HepG2 (cell line): ENCODE data around the gene ANTXR1. TPM values are rescaled to one million over a fixed set of nuclear protein-coding genes. Genes with fewer than 3 reads are reported as not detected.

Source experiments
- ATRX ChIP-seq: sonication (generic); formaldehyde crosslinking; IDR thresholded peaks from 2 replicates; pipeline ENCODE4 v1.4.0; 2020; ENCODE audit warnings: missing genetic modification reagents, borderline replicate concordance
- CBX2 ChIP-seq, 2 experiments: fragments of 200-600 bp in 1 of 2; sonication (generic); formaldehyde crosslinking in 1 of 2; IDR thresholded peaks; 2 replicates each; pipeline versions ENCODE4 v1.7.0 to v1.8.1; 2018 to 2022; ENCODE audit warnings: low read depth in 2 of 2, low read length in 1 of 2, mild to moderate bottlenecking in 1 of 2, missing genetic modification reagents in 1 of 2
- CREB1 ChIP-seq, 2 experiments: fragments of 450-650 bp in 1 of 2; IDR thresholded peaks; 2 replicates each; pipeline ENCODE4 v1.6.1; 2016 to 2017; ENCODE audit warnings: control low read depth in 1 of 2, mild to moderate bottlenecking in 1 of 2, missing compliant biosample characterization in 1 of 2, missing genetic modification characterization in 1 of 2
- FOXA1 ChIP-seq, 2 experiments: fragments of 450-650 bp in 1 of 2; sonication (generic) in 1 of 2; formaldehyde crosslinking in 1 of 2; IDR thresholded peaks; 2 replicates each; pipeline versions ENCODE4 v1.4.0 to v1.6.1; 2016 to 2020; ENCODE audit warnings: missing genetic modification reagents in 1 of 2
- FOXA3 ChIP-seq: IDR thresholded peaks from 2 replicates; pipeline ENCODE4 v1.6.1; 2016; ENCODE audit warnings: missing genetic modification reagents, missing compliant biosample characterization
- GFI1 ChIP-seq: sonication (generic); formaldehyde crosslinking; IDR thresholded peaks from 2 replicates; pipeline ENCODE4 v1.5.0; 2020; ENCODE audit warnings: missing genetic modification reagents, mild to moderate bottlenecking, borderline replicate concordance
- GMEB1 ChIP-seq: sonication (generic); formaldehyde crosslinking; IDR thresholded peaks from 2 replicates; pipeline ENCODE4 v1.5.1; 2020; ENCODE audit warnings: missing genetic modification reagents, mild to moderate bottlenecking, borderline replicate concordance
- HDAC1 ChIP-seq: sonication (generic); formaldehyde crosslinking; IDR thresholded peaks from 2 replicates; pipeline ENCODE4 v1.5.1; 2020; ENCODE audit warnings: mild to moderate bottlenecking, missing genetic modification reagents
- HDAC2 ChIP-seq: sonication (generic); formaldehyde crosslinking; IDR thresholded peaks from 2 replicates; pipeline ENCODE4 v1.4.0; 2020; ENCODE audit warnings: missing genetic modification reagents
- HOXA3 ChIP-seq: sonication (generic); formaldehyde crosslinking; IDR thresholded peaks from 2 replicates; pipeline ENCODE4 v1.5.0; 2020; ENCODE audit warnings: missing genetic modification reagents
- KMT2B ChIP-seq: IDR thresholded peaks from 2 replicates; pipeline ENCODE4 v1.6.1; 2016; ENCODE audit warnings: missing genetic modification reagents, missing compliant biosample characterization
- NBN ChIP-seq: fragments of 450-650 bp; conservative IDR thresholded peaks from 2 replicates; pipeline ENCODE4 v1.6.1; 2017
- PBX3 ChIP-seq: sonication (generic); formaldehyde crosslinking; IDR thresholded peaks from 2 replicates; pipeline ENCODE4 v1.8.1; 2023; ENCODE audit warnings: missing genetic modification reagents, inconsistent platforms, borderline replicate concordance
- REXO4 ChIP-seq: sonication (generic); formaldehyde crosslinking; IDR thresholded peaks from 2 replicates; pipeline ENCODE4 v1.8.0; 2022; ENCODE audit warnings: missing genetic modification reagents, mild to moderate bottlenecking, borderline replicate concordance
- SIN3B ChIP-seq: fragments of 150-350 bp; IDR thresholded peaks from 2 replicates; pipeline ENCODE4 v1.6.1; 2014; ENCODE audit warnings: low read length
- SNAPC5 ChIP-seq: sonication (generic); formaldehyde crosslinking; IDR thresholded peaks from 2 replicates; pipeline ENCODE4 v1.8.1; 2023; ENCODE audit warnings: mild to moderate bottlenecking, missing genetic modification reagents, borderline replicate concordance
- SP4 ChIP-seq: sonication (generic); formaldehyde crosslinking; IDR thresholded peaks from 2 replicates; pipeline ENCODE4 v1.8.1; 2023; ENCODE audit warnings: mild to moderate bottlenecking, missing genetic modification reagents
- TBX2 ChIP-seq: sonication (generic); formaldehyde crosslinking; IDR thresholded peaks from 2 replicates; pipeline ENCODE4 v1.5.0; 2020; ENCODE audit warnings: missing genetic modification reagents, mild to moderate bottlenecking, borderline replicate concordance
- ZFP90 ChIP-seq: sonication (generic); formaldehyde crosslinking; IDR thresholded peaks from 2 replicates; pipeline ENCODE4 v1.8.0; 2022; ENCODE audit warnings: missing genetic modification reagents, mild to moderate bottlenecking, inconsistent platforms, borderline replicate concordance
- ZNF143 ChIP-seq: sonication (generic); formaldehyde crosslinking; IDR thresholded peaks from 2 replicates; pipeline ENCODE4 v1.4.0; 2020; ENCODE audit warnings: missing genetic modification reagents
- ZNF160 ChIP-seq: sonication (generic); formaldehyde crosslinking; IDR thresholded peaks from 2 replicates; pipeline ENCODE4 v1.8.0; 2022; ENCODE audit warnings: mild to moderate bottlenecking, inconsistent platforms, missing genetic modification reagents
- ZNF251 ChIP-seq: sonication (generic); formaldehyde crosslinking; IDR thresholded peaks from 2 replicates; pipeline ENCODE4 v1.9.0; 2021; ENCODE audit warnings: mild to moderate bottlenecking, missing genetic modification reagents
- ZNF510 ChIP-seq: sonication (generic); formaldehyde crosslinking; IDR thresholded peaks from 2 replicates; pipeline ENCODE4 v1.4.0; 2020; ENCODE audit warnings: low read depth, mild to moderate bottlenecking, missing genetic modification reagents
- ZNF614 ChIP-seq: IDR thresholded peaks from 2 replicates; pipeline ENCODE4 v1.6.1; 2018; ENCODE audit warnings: missing biosample characterization, missing genetic modification reagents, inconsistent platforms, borderline replicate concordance
- ZNF644 ChIP-seq: IDR thresholded peaks from 2 replicates; pipeline ENCODE4 v1.6.1; 2016; ENCODE audit warnings: low read depth
- ZNF780A ChIP-seq: sonication (generic); formaldehyde crosslinking; IDR thresholded peaks from 2 replicates; pipeline ENCODE4 v1.8.0; 2022; ENCODE audit warnings: mild to moderate bottlenecking, missing genetic modification reagents, moderate library complexity
- ZNF790 ChIP-seq: sonication (generic); formaldehyde crosslinking; IDR thresholded peaks from 2 replicates; pipeline ENCODE4 v1.8.0; 2022; ENCODE audit warnings: missing genetic modification reagents, mild to moderate bottlenecking, borderline replicate concordance
- polyA plus RNA-seq, 8 experiments: library from polyadenylated mRNA; depleted of rRNA in 3 of 8; stranded (reverse) in 7 of 8; unstranded in 1 of 8; fragments of >200 nt; fragmentation: Illumina TruSeq in 4 of 8; extraction: Trizol in 4 of 8; gene quantifications; 2 replicates each; pipeline versions ENCODE4 v1.2.1 to v1.2.3, GENCODE V29; 2011 to 2016; ENCODE audit warnings: low read depth in 4 of 8, missing spikeins in 1 of 8, mixed read lengths in 1 of 8; ENCODE audit not compliant: insufficient read depth in 1 of 8
- total RNA-seq, 5 experiments: library from RNA; depleted of rRNA; stranded (reverse); fragments of >200 nt; fragmentation: Illumina TruSeq; extraction: Trizol; gene quantifications; 2 replicates each; pipeline ENCODE4 v1.2.3, GENCODE V29; 2016; ENCODE audit warnings: low read depth in 1 of 5

Gene ANTXR1
- total and polyA plus RNA-seq, 2 of the 13 experiments (the other 11 are each of a cell fraction or from before 2014, with no cell fraction given), result 4.5 to 12.7 TPM

- TF ChIP-seq CREB1 (IDR thresholded peaks at IDR 0.05) (peak; percentile 79), CREB1 (CRISPR knock-in tag; IDR thresholded peaks at IDR 0.05) (peak; percentile 58; the same call in 1 of the 2 replicates), SNAPC5 (no peak), FOXA3 (CRISPR knock-in tag) (peak; percentile 67; the same call in 1 of the 2 replicates), HDAC1 (0 out of 2 replicates have a peak, but pooled peaks have one; percentile 39), REXO4 (CRISPR knock-in tag) (no peak), ZFP90 (CRISPR knock-in tag) (0 out of 2 replicates have a peak, but pooled peaks have one; percentile 42), TBX2 (CRISPR knock-in tag) (0 out of 2 replicates have a peak, but pooled peaks have one; percentile 37), ZNF644 (CRISPR knock-in tag) (peak; percentile 89), NBN (peak; percentile 61; the same call in 1 of the 2 replicates), FOXA1 (IDR thresholded peaks at IDR 0.05) (0 out of 2 replicates have a peak, but pooled peaks have one; percentile 27), FOXA1 (CRISPR knock-in tag; IDR thresholded peaks at IDR 0.05) (peak; percentile 77), ZNF251 (CRISPR knock-in tag) (no peak), ZNF780A (no peak), ZNF143 (no peak), ZNF510 (CRISPR knock-in tag) (no peak), ATRX (CRISPR knock-in tag) (no peak), PBX3 (CRISPR knock-in tag) (no peak), CBX2 (IDR thresholded peaks at IDR 0.05; ENCODE audit: low read depth, low read length) (no peak), CBX2 (CRISPR knock-in tag; IDR thresholded peaks at IDR 0.05; ENCODE audit: low read depth) (no peak), ZNF160 (no peak), GMEB1 (CRISPR knock-in tag) (peak; percentile 59; the same call in 1 of the 2 replicates), HDAC2 (peak; percentile 53; the same call in 1 of the 2 replicates), SIN3B (no peak), ZNF614 (CRISPR knock-in tag) (no peak), KMT2B (CRISPR knock-in tag) (0 out of 2 replicates have a peak, but pooled peaks have one; percentile 35), GFI1 (CRISPR knock-in tag) (peak; percentile 30; the same call in 1 of the 2 replicates), HOXA3 (CRISPR knock-in tag) (0 out of 2 replicates have a peak, but pooled peaks have one; percentile 15), ZNF790 (CRISPR knock-in tag) (no peak), SP4 (no peak)
Measured at GRCh38 chr2:69203166-69203985, 190.4 kb downstream of the ANTXR1 start (continued).
